Measurements from ENCODE around the gene AMN.

The AMN gene

GRCh38 chr14:102878970-102879460 is 43.4 kb upstream of the AMN start:
- Mint-ChIP-seq H3K36me3 (ENCODE audit: low read depth) (peaks cover 14% of the 10 kb centered on the region), H3K27ac (no peak overlapping the region), H3K9me3 (no peaks in the 10 kb centered on the region), H3K4me3 (no peak overlapping the region), H3K27me3 (ENCODE audit: low read depth, poor library complexity) (no peaks in the 10 kb centered on the region), H3K4me1 (no peaks in the 10 kb centered on the region)
- DNase-seq = no peak
- no peak for TF ChIP-seq CTCF (IDR thresholded peaks at IDR 0.05)

GRCh38 chr14:102882226-102882906 is 40.1 kb upstream of the AMN start:
- Mint-ChIP-seq H3K4me1 (no peaks in the 10 kb centered on the region), H3K27me3 (ENCODE audit: low read depth, poor library complexity) (peaks cover 3% of the 10 kb centered on the region), H3K27ac (peak overlapping the region; percentile 55), H3K36me3 (ENCODE audit: low read depth) (peaks cover 32% of the 10 kb centered on the region), H3K9me3 (no peaks in the 10 kb centered on the region), H3K4me3 (no peak overlapping the region)
- no peak for DNase-seq
- no peak for TF ChIP-seq CTCF (IDR thresholded peaks at IDR 0.05)

GRCh38 chr14:102883089-102883541 is 39.3 kb upstream of the AMN start:
- H3K27me3 Mint-ChIP-seq (ENCODE audit: low read depth, poor library complexity) = peaks cover 3% of the 10 kb centered on the region
- H3K9me3 Mint-ChIP-seq = no peaks in the 10 kb centered on the region
- no peaks in the 10 kb centered on the region for H3K4me1 Mint-ChIP-seq

GRCh38 chr14:102883554-102883953 is 38.9 kb upstream of the AMN start:
- Mint-ChIP-seq H3K9me3 (no peaks in the 10 kb centered on the region), H3K27ac (no peak overlapping the region), H3K36me3 (ENCODE audit: low read depth) (peaks cover 41% of the 10 kb centered on the region), H3K4me1 (no peaks in the 10 kb centered on the region), H3K27me3 (ENCODE audit: low read depth, poor library complexity) (peaks cover 3% of the 10 kb centered on the region), H3K4me3 (no peak overlapping the region)
- TF ChIP-seq CTCF (IDR thresholded peaks at IDR 0.05) = no peak
- no peak for DNase-seq

More at GRCh38 chr14:102883089-102883541, 39.3 kb upstream of the AMN start:
- H3K27ac Mint-ChIP-seq = no peak overlapping the region
- no peak for DNase-seq
- peaks cover 37% of the 10 kb centered on the region for H3K36me3 Mint-ChIP-seq (ENCODE audit: low read depth)
- no peak for TF ChIP-seq CTCF (IDR thresholded peaks at IDR 0.05)
- H3K4me3 Mint-ChIP-seq = no peak overlapping the region

GRCh38 chr14:102885737-102886447 is 36.6 kb upstream of the AMN start:
- Mint-ChIP-seq H3K9me3 (no peaks in the 10 kb centered on the region), H3K4me3 (no peak overlapping the region), H3K27ac (no peak overlapping the region), H3K36me3 (ENCODE audit: low read depth) (peaks cover 42% of the 10 kb centered on the region), H3K27me3 (ENCODE audit: low read depth, poor library complexity) (peaks cover 3% of the 10 kb centered on the region), H3K4me1 (no peaks in the 10 kb centered on the region)
- DNase-seq = no peak
- TF ChIP-seq CTCF (IDR thresholded peaks at IDR 0.05) = no peak
